ENCODE data around the gene ACVR1B.
A peak's percentile ranks its signal among the peaks of the same experiment; 100 is the strongest.

ACVR1B gene

GRCh38 chr12:52006726-52007157 lies 55.2 kb downstream of the ACVR1B start, which contains the start of gene TAMALIN:
TAMALIN (plus strand) TSS chr12:52006946; CDS start chr12:52007020, 74 bp downstream.
- no peak for DNase-seq

GRCh38 chr12:52007158-52007921 lies 55.8 kb downstream of the ACVR1B start:
- DNase-seq: no peak

GRCh38 chr12:52007982-52008510 lies 56.5 kb downstream of the ACVR1B start:
- no peak for DNase-seq

GRCh38 chr12:52009081-52009751 lies 57.7 kb downstream of the ACVR1B start:
- no peak for DNase-seq

GRCh38 chr12:52010152-52010622 lies 58.7 kb downstream of the ACVR1B start:
- DNase-seq: no peak

GRCh38 chr12:52010692-52011601 lies 59.4 kb downstream of the ACVR1B start:
- no peak for DNase-seq

- no peak for DNase-seq
Measured at GRCh38 chr12:52011602-52012214, 60.2 kb downstream of the ACVR1B start.

- DNase-seq: no peak
Measured at GRCh38 chr12:52013626-52014310, 62.3 kb downstream of the ACVR1B start.

- no peak for DNase-seq
Measured at GRCh38 chr12:52014567-52015530, 63.4 kb downstream of the ACVR1B start.

- DNase-seq: no peak
Measured at GRCh38 chr12:52015532-52016041, 64.1 kb downstream of the ACVR1B start.

- no peak for DNase-seq
Measured at GRCh38 chr12:52018433-52019112, 67.1 kb downstream of the ACVR1B start.

- no peak for DNase-seq
Measured at GRCh38 chr12:52019113-52019770, 67.7 kb downstream of the ACVR1B start.

GRCh38 chr12:52020539-52021336 lies 69.2 kb downstream of the ACVR1B start:
- no peak for DNase-seq

- DNase-seq: no peak
Measured at GRCh38 chr12:52022841-52023181, 71.3 kb downstream of the ACVR1B start.

- DNase-seq: peak; percentile 53
Measured at GRCh38 chr12:52023182-52023975, 71.9 kb downstream of the ACVR1B start.

- no peak for DNase-seq
Measured at GRCh38 chr12:52023976-52024688, 72.6 kb downstream of the ACVR1B start.

- DNase-seq: no peak
Measured at GRCh38 chr12:52024845-52025230, 73.3 kb downstream of the ACVR1B start.

Measured in GOT3 (cell line).